HG02642 (cell line): ENCODE data around the gene IL4R.
"Not testable (repeated sequence)": the region's sequence is repeated elsewhere in the genome, so short reads cannot be mapped to it uniquely, and the experiment has no call there.

Experiments used
- ATAC-seq: cut with Tn5 transposase; IDR thresholded peaks from one replicate; pipeline ENCODE4 v1.9.1; 2021; ENCODE audit warnings: mild to moderate bottlenecking; ENCODE audit not compliant: unreplicated experiment, poor library complexity

IL4R gene

GRCh38 chr16:27398894-27399853 lies 85.4 kb downstream of the IL4R start:
- ATAC-seq, result no peak

GRCh38 chr16:27399969-27400368 lies 86.2 kb downstream of the IL4R start:
- ATAC-seq, result no peak

- ATAC-seq, result no peak
These were observed 87.2 kb downstream of the IL4R start for GRCh38 chr16:27400751-27401620.

GRCh38 chr16:27401768-27402568 lies 88.2 kb downstream of the IL4R start, which contains the start of gene IL21R:
IL21R (plus strand) TSS chr16:27402174; CDS start chr16:27430072, 27,898 bp downstream.
- ATAC-seq, result peak; percentile 60

- no peak for ATAC-seq
These were observed 88.8 kb downstream of the IL4R start for GRCh38 chr16:27402569-27402963.

- ATAC-seq, result peak; percentile 15
These were observed 89.3 kb downstream of the IL4R start for GRCh38 chr16:27402964-27403600.

- ATAC-seq, result no peak
These were observed 89.8 kb downstream of the IL4R start for GRCh38 chr16:27403601-27403992.

- ATAC-seq, result no peak
These were observed 90.5 kb downstream of the IL4R start for GRCh38 chr16:27404163-27404823.

- ATAC-seq, result no peak
These were observed 92.0 kb downstream of the IL4R start for GRCh38 chr16:27405546-27406451.

- ATAC-seq, result no peak
These were observed 92.8 kb downstream of the IL4R start for GRCh38 chr16:27406511-27407128.

- no peak for ATAC-seq
These were observed 93.4 kb downstream of the IL4R start for GRCh38 chr16:27407133-27407532.

- peak; percentile 30 for ATAC-seq
These were observed 94.3 kb downstream of the IL4R start for GRCh38 chr16:27408012-27408601.

- peak; percentile 27 for ATAC-seq
These were observed 94.8 kb downstream of the IL4R start for GRCh38 chr16:27408602-27409031.

GRCh38 chr16:27409958-27410357 lies 96.2 kb downstream of the IL4R start:
- ATAC-seq, result not testable (repeated sequence)

GRCh38 chr16:27410761-27411160 lies 97.0 kb downstream of the IL4R start:
- ATAC-seq, result no peak

GRCh38 chr16:27413956-27414355 lies 100.2 kb downstream of the IL4R start:
- ATAC-seq, result no peak
